Measurements from ENCODE around the gene C2orf76.
"Not testable (repeated sequence)": the region's sequence is repeated elsewhere in the genome, so short reads cannot be mapped to it uniquely, and the experiment has no call there.

Gene C2orf76

DNA sequence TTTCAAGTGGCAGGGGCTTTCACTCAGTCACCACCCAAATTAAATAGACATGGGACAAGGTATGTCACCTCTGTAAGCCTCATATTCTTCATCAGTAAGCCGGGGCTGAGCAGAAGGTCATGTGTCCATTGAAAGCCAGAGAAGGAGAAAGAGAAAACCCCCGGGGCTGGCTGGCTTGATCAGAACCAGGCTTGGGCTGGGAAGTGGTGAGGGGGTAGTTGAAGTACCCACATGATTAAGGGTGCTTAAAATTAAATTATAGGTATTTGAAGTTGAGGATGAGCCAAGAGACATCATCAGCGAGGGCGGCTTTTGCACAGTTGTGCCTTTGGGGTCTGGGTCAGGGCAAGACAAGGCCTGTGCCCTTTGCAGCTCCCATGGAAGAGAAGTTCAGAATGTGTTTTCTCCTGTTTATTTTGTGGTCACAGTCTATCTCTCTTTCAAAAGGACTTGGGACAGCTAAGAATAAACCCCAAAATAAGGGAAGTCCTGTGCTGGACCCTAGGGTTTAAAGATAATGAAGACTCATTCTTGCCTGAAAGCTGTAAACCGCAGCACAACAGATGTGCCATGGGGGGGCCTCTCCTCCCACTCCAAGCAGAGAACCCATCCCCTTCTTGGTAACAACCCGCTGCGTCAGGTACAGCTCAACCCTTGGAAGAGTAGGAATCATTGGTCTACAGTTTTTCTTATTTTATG is 10.8 kb upstream of the C2orf76 start (continued):
- TF ChIP-seq, protein P1, sequence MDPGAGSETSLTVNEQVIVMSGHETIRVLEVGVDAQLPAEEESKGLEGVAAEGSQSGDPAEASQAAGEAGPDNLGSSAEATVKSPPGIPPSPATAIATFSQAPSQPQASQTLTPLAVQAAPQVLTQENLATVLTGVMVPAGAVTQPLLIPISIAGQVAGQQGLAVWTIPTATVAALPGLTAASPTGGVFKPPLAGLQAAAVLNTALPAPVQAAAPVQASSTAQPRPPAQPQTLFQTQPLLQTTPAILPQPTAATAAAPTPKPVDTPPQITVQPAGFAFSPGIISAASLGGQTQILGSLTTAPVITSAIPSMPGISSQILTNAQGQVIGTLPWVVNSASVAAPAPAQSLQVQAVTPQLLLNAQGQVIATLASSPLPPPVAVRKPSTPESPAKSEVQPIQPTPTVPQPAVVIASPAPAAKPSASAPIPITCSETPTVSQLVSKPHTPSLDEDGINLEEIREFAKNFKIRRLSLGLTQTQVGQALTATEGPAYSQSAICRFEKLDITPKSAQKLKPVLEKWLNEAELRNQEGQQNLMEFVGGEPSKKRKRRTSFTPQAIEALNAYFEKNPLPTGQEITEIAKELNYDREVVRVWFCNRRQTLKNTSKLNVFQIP (CRISPR knock-in tag; IDR thresholded peaks at IDR 0.05; ENCODE audit: borderline replicate concordance, low read depth), result no peak
- no peak for TF ChIP-seq BACH2 (CRISPR knock-in tag; IDR thresholded peaks at IDR 0.05; ENCODE audit: borderline replicate concordance)

- TF ChIP-seq TCF4 (CRISPR knock-in tag; IDR thresholded peaks at IDR 0.05; ENCODE audit: borderline replicate concordance), result no peak
- TF ChIP-seq GLIS3 (CRISPR knock-in tag; IDR thresholded peaks at IDR 0.05), result no peak
- no peak for TF ChIP-seq ZNF70 (CRISPR knock-in tag; IDR thresholded peaks at IDR 0.05)
- TF ChIP-seq ZC3H10 (CRISPR knock-in tag; IDR thresholded peaks at IDR 0.05), result no peak
- TF ChIP-seq RARB (CRISPR knock-in tag; IDR thresholded peaks at IDR 0.05), result no peak
- TF ChIP-seq BACH2 (CRISPR knock-in tag; IDR thresholded peaks at IDR 0.05; ENCODE audit: borderline replicate concordance), result no peak
- TF ChIP-seq, protein P1 (CRISPR knock-in tag; IDR thresholded peaks at IDR 0.05; ENCODE audit: borderline replicate concordance, low read depth), result no peak
- no peak for TF ChIP-seq ARNTL (CRISPR knock-in tag; IDR thresholded peaks at IDR 0.05; ENCODE audit: borderline replicate concordance, low read depth)
- TF ChIP-seq ZNF565 (CRISPR knock-in tag; conservative IDR thresholded peaks at IDR 0.05; ENCODE audit: low read depth), result no peak
- no peak for ATAC-seq
These were observed 10.2 kb upstream of the C2orf76 start for GRCh38 chr2:119376810-119377209.

DNA sequence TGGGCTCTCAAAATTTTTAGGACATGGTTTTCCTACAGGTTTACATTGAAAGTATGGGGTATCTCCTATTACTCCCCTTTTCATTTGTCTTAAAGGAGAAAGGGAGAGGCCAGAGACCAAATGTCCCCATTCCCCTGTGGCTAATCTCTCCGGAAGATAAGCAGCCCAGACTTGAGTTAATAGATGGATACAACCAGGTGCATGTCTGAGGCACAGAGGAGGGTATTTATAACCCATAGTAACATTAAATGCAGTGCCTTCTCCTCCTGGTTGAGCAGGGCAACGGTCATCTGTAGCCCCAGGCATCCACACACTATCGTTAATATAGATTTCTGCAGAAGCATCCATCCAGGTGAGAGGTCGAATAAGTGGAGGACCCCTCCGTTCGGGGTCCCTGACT is 9.8 kb upstream of the C2orf76 start:
- not testable (repeated sequence) for ATAC-seq

- not testable (repeated sequence) for ATAC-seq
These were observed 7.5 kb upstream of the C2orf76 start for GRCh38 chr2:119373907-119374745.

GRCh38 chr2:119372778-119373568 is 6.3 kb upstream of the C2orf76 start:
- TF ChIP-seq, protein P2, sequence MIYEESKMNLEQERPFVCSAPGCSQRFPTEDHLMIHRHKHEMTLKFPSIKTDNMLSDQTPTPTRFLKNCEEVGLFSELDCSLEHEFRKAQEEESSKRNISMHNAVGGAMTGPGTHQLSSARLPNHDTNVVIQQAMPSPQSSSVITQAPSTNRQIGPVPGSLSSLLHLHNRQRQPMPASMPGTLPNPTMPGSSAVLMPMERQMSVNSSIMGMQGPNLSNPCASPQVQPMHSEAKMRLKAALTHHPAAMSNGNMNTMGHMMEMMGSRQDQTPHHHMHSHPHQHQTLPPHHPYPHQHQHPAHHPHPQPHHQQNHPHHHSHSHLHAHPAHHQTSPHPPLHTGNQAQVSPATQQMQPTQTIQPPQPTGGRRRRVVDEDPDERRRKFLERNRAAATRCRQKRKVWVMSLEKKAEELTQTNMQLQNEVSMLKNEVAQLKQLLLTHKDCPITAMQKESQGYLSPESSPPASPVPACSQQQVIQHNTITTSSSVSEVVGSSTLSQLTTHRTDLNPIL (CRISPR knock-in tag; IDR thresholded peaks at IDR 0.05; ENCODE audit: low read depth), result no peak
- TF ChIP-seq ZFP3 (CRISPR knock-in tag; IDR thresholded peaks at IDR 0.05) (no peak), OSR1 (CRISPR knock-in tag; IDR thresholded peaks at IDR 0.05) (no peak), ESRRG (CRISPR knock-in tag; IDR thresholded peaks at IDR 0.05) (no peak), TSHZ2 (CRISPR knock-in tag; IDR thresholded peaks at IDR 0.05) (no peak), ISL1 (CRISPR knock-in tag; IDR thresholded peaks at IDR 0.05) (no peak), ZNF565 (CRISPR knock-in tag; conservative IDR thresholded peaks at IDR 0.05; ENCODE audit: low read depth) (no peak), GLIS3 (CRISPR knock-in tag; IDR thresholded peaks at IDR 0.05) (no peak), ZNF8 (CRISPR knock-in tag; IDR thresholded peaks at IDR 0.05) (no peak)
- ATAC-seq, result no peak
